ENCODE data around the gene MLST8. TPM values are rescaled to one million over a fixed set of nuclear protein-coding genes. Genes with fewer than 3 reads are reported as not detected.

MLST8 gene
- total and polyA plus RNA-seq, 2 of the 8 experiments (the other 6 are each of a cell fraction or from before 2014, with no cell fraction given), result 67.6 to 321 TPM

- DNase-seq (ENCODE audit: low read depth in 1 of 2, low spot score in 2 of 2), result no peak
- H3K79me2 ChIP-seq (ENCODE audit: control insufficient read depth in 1 of 2, insufficient read depth in 2 of 2, low read length in 2 of 2), result no peaks in the 10 kb centered on the region
- no peak overlapping the region for H3K27ac ChIP-seq (ENCODE audit: low read depth, low read length)
- H3K4me3 ChIP-seq (ENCODE audit: extremely low read depth in 1 of 4, insufficient read depth in 2 of 4, low read depth in 3 of 4, low read length in 4 of 4), result no peak overlapping the region
- no peak overlapping the region for H2BK120ac ChIP-seq (replicated peaks; ENCODE audit: low read depth, low read length)
- H3K9ac ChIP-seq (replicated peaks in 1 of 4; ENCODE audit: extremely low read depth in 1 of 4, low read depth in 3 of 4, low read length in 3 of 4), result no peak overlapping the region
- FAIRE-seq, result no peak
- H4K5ac ChIP-seq (ENCODE audit: insufficient read length, low read depth, low read length), result no peak overlapping the region
- no peak overlapping the region for H3K56ac ChIP-seq (replicated peaks; ENCODE audit: insufficient read length, low read depth, low read length)
- H3K18ac ChIP-seq (ENCODE audit: extremely low read depth, low read length), result no peak overlapping the region
- no peaks in the 10 kb centered on the region; a peak in 1 of 7 replicates for H3K4me1 ChIP-seq (replicated peaks in 1 of 4; ENCODE audit: control insufficient read depth in 3 of 4, insufficient read depth in 4 of 4, low read length in 3 of 4)
- H3K14ac ChIP-seq (ENCODE audit: insufficient read length), result no peak overlapping the region
- H2AFZ ChIP-seq (ENCODE audit: low read length), result no peak overlapping the region
- peaks cover 24 to 68% (median 37%) of the 10 kb centered on the region in 4 experiments for H3K36me3 ChIP-seq (ENCODE audit: control insufficient read depth in 2 of 4, insufficient read depth in 4 of 4, low read length in 3 of 4)
- H2AK5ac ChIP-seq (ENCODE audit: low read depth, low read length), result no peak overlapping the region
- TF ChIP-seq ZNF274 (IDR thresholded peaks at IDR 0.05; ENCODE audit: borderline replicate concordance, extremely low read depth, low read length) (no peak), RXRA (IDR thresholded peaks at IDR 0.05; ENCODE audit: insufficient read depth, low read depth, low read length) (no peak), CREB1 (IDR thresholded peaks at IDR 0.05) (no peak), SP1 (IDR thresholded peaks at IDR 0.05; ENCODE audit: low read depth, low read length) (no peak), POLR2AphosphoS5 (IDR thresholded peaks at IDR 0.05; ENCODE audit: low read depth, low read length) (no peak), POU5F1 (IDR thresholded peaks at IDR 0.05; ENCODE audit: low read depth, low read length) (no peak), SP2 (IDR thresholded peaks at IDR 0.05; ENCODE audit: low read length) (no peak), CHD1 (IDR thresholded peaks at IDR 0.05; ENCODE audit: low read depth, low read length) (no peak), ATF2 (IDR thresholded peaks at IDR 0.05; ENCODE audit: low read length) (no peak), RAD21 (IDR thresholded peaks at IDR 0.05 in 1 of 2, conservative IDR thresholded peaks at IDR 0.05 in 1 of 2; ENCODE audit: low read depth in 2 of 2, low read length in 2 of 2) (no peak)
- no peak overlapping the region for H2BK5ac ChIP-seq (ENCODE audit: low read depth, low read length)
- H3K4me2 ChIP-seq (ENCODE audit: insufficient read depth in 1 of 2, low read depth in 2 of 2, low read length in 2 of 2), result no peak overlapping the region
- H2BK20ac ChIP-seq (ENCODE audit: low read length), result no peak overlapping the region
- H3K23me2 ChIP-seq (ENCODE audit: low read depth, low read length), result no peaks in the 10 kb centered on the region
- POLR2A ChIA-PET (ENCODE audit: partially characterized antibody), result interaction anchor here (0.8 to 13.5 kb wide), 6 partner anchors 13 to 127 kb away, joined by 3 to 312 read pairs (median 3); partner anchors contain the start of genes MLST8 and TRAF7
- H4K20me1 ChIP-seq (replicated peaks in 1 of 2; ENCODE audit: control insufficient read depth in 1 of 2, insufficient read depth in 2 of 2, low read length in 2 of 2), result peaks cover 2 to 29% of the 10 kb centered on the region in 2 experiments
- H3K79me1 ChIP-seq (ENCODE audit: low read depth, low read length), result no peaks in the 10 kb centered on the region
- no peak overlapping the region for H3K4ac ChIP-seq (replicated peaks; ENCODE audit: insufficient read length, low read depth, low read length)
- no peaks in the 10 kb centered on the region for H3K9me3 ChIP-seq (ENCODE audit: insufficient read depth in 2 of 2, low read depth in 1 of 2, low read length in 1 of 2)
- CTCF ChIA-PET (ENCODE audit: partially characterized antibody), result no interaction called here
- H3K23ac ChIP-seq (ENCODE audit: insufficient read length), result no peak overlapping the region
- WGBS, 2 experiments (ENCODE audit: extremely low coverage in 1 of 2, insufficient coverage in 1 of 2, insufficient read length in 1 of 2, insufficient replicate concordance in 2 of 2, low coverage in 1 of 2, low lambda C conversion rate in 2 of 2, missing lambda C conversion rate in 1 of 2), result 97% methylated on average over 9 of the region's 14 CpGs; no CpG with 5 or more reads in 1 of the 2 experiments
- H4K91ac ChIP-seq (replicated peaks; ENCODE audit: insufficient read length, low read length), result no peak overlapping the region
- no peak overlapping the region for H2BK15ac ChIP-seq (ENCODE audit: low read length)
- no peaks in the 10 kb centered on the region for H3K27me3 ChIP-seq (replicated peaks in 1 of 4; ENCODE audit: control insufficient read depth in 3 of 4, extremely low read depth in 1 of 4, insufficient read depth in 3 of 4, low read length in 3 of 4)
- H4K8ac ChIP-seq (ENCODE audit: extremely low read depth, insufficient read depth, low read length), result no peak overlapping the region
- no peak overlapping the region for H2BK12ac ChIP-seq (ENCODE audit: low read depth, low read length)
Observed at GRCh38 chr16:2173366-2173765, 31.9 kb upstream of the MLST8 start.

All from H1 (cell line).